SK-N-SH (cell line): ENCODE measurements around the gene CC2D2A.

Experiments
- RFX5 ChIP-seq: IDR thresholded peaks from 2 replicates; pipeline ENCODE4 v1.6.1; 2012; ENCODE audit warnings: mild to moderate bottlenecking, improper control_type of control experiment, low read length
- SMC3 ChIP-seq: IDR thresholded peaks from 2 replicates; pipeline ENCODE4 v1.6.1; 2012; ENCODE audit warnings: low read depth, low read length, improper control_type of control experiment
- TF ChIP-seq, protein P1 (sequence below): fragments of 200-600 bp; sonication (generic); IDR thresholded peaks from 2 replicates; pipeline ENCODE4 v1.6.1; 2017; ENCODE audit warnings: antibody characterized with exemption, mild to moderate bottlenecking, moderate library complexity

- TF ChIP-seq, protein P1, sequence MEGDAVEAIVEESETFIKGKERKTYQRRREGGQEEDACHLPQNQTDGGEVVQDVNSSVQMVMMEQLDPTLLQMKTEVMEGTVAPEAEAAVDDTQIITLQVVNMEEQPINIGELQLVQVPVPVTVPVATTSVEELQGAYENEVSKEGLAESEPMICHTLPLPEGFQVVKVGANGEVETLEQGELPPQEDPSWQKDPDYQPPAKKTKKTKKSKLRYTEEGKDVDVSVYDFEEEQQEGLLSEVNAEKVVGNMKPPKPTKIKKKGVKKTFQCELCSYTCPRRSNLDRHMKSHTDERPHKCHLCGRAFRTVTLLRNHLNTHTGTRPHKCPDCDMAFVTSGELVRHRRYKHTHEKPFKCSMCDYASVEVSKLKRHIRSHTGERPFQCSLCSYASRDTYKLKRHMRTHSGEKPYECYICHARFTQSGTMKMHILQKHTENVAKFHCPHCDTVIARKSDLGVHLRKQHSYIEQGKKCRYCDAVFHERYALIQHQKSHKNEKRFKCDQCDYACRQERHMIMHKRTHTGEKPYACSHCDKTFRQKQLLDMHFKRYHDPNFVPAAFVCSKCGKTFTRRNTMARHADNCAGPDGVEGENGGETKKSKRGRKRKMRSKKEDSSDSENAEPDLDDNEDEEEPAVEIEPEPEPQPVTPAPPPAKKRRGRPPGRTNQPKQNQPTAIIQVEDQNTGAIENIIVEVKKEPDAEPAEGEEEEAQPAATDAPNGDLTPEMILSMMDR: no peak
- TF ChIP-seq RFX5 (no peak), SMC3 (no peak)
Measured at GRCh38 chr4:15543537-15544247, 74.0 kb downstream of the CC2D2A start.
